ENCODE results near the gene MKNK2. TPM values are rescaled to one million over a fixed set of nuclear protein-coding genes. Genes with fewer than 3 reads are reported as not detected.

Gene MKNK2
- total and polyA plus RNA-seq, 2 of the 13 experiments (the other 11 are each of a cell fraction or from before 2014, with no cell fraction given): 44.9 to 112 TPM

DNA sequence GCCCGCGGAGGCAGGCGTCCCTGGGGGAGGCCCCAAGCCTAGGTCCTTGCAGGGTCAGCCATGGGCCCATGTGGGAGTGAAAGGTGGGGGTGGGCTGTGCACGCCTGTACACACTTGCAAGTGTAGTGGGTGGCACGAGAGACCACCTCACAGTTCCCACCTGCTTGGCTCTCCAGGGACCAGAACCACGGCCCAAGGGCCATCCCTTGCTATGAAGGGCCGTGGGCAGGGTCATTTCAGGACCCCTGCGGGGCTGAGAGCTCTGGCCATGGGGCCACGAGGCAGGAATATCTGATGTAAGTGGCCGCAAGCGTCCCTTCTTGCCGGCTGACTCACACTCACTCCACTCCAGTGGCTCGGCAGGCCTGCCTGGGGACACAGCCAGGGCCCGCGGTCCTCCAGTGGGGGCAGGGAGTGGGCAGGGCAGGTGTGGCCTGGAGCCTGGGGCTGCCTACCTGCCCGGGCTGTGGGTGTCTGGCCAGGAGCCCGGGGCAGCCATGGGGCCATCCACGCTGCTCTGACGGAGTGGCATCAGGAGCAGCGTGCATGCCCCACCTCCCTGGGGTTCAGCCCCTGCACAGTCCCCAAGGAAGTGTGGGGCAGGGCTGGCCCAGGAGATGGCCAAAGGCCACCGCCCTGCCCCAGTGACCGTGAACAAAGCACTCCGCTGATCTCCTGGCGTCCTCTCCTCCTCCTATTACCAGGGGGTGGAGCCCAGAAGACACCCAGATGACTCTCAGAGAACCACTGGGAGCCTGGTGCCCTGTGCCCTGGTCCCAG lies 8.6 kb upstream of the MKNK2 start (continued):
- TF ChIP-seq IRF2 (CRISPR knock-in tag; IDR thresholded peaks at IDR 0.05) (0 out of 2 replicates have a peak, but pooled peaks have one; percentile 12), REPIN1 (CRISPR knock-in tag; IDR thresholded peaks at IDR 0.05; ENCODE audit: borderline replicate concordance, low read depth) (peak; percentile 80), ZNF446 (CRISPR knock-in tag; IDR thresholded peaks at IDR 0.05) (0 out of 2 replicates have a peak, but pooled peaks have one; percentile 50), ZBTB21 (CRISPR knock-in tag; IDR thresholded peaks at IDR 0.05) (no peak), THYN1 (CRISPR knock-in tag; IDR thresholded peaks at IDR 0.05; ENCODE audit: borderline replicate concordance, low read depth) (0 out of 2 replicates have a peak, but pooled peaks have one; percentile 37), ZNF598 (CRISPR knock-in tag; IDR thresholded peaks at IDR 0.05; ENCODE audit: borderline replicate concordance) (no peak), IRX3 (CRISPR knock-in tag; IDR thresholded peaks at IDR 0.05; ENCODE audit: borderline replicate concordance, low read depth) (0 out of 2 replicates have a peak, but pooled peaks have one; percentile 27), XBP1 (CRISPR knock-in tag; IDR thresholded peaks at IDR 0.05) (no peak), FOSL2 (CRISPR knock-in tag; IDR thresholded peaks at IDR 0.05) (peak; percentile 97), ZFAT (CRISPR knock-in tag; conservative IDR thresholded peaks at IDR 0.05) (no peak), ZNF124 (CRISPR knock-in tag; IDR thresholded peaks at IDR 0.05) (peak; percentile 43; the same call in 1 of the 2 replicates)
- TF ChIP-seq, protein P1, sequence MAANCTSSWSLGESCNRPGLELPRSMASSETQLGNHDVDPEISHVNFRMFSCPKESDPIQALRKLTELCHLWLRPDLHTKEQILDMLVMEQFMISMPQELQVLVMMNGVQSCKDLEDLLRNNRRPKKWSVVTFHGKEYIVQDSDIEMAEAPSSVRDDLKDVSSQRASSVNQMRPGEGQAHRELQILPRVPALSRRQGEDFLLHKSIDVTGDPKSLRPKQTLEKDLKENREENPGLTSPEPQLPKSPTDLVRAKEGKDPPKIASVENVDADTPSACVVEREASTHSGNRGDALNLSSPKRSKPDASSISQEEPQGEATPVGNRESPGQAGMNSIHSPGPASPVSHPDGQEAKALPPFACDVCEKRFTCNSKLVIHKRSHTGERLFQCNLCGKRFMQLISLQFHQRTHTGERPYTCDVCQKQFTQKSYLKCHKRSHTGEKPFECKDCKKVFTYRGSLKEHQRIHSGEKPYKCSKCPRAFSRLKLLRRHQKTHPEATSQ (CRISPR knock-in tag; IDR thresholded peaks at IDR 0.05; ENCODE audit: borderline replicate concordance): no peak
- TF ChIP-seq, protein P2, sequence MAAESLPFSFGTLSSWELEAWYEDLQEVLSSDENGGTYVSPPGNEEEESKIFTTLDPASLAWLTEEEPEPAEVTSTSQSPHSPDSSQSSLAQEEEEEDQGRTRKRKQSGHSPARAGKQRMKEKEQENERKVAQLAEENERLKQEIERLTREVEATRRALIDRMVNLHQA (CRISPR knock-in tag; IDR thresholded peaks at IDR 0.05): peak; percentile 98
- TF ChIP-seq, protein P3, sequence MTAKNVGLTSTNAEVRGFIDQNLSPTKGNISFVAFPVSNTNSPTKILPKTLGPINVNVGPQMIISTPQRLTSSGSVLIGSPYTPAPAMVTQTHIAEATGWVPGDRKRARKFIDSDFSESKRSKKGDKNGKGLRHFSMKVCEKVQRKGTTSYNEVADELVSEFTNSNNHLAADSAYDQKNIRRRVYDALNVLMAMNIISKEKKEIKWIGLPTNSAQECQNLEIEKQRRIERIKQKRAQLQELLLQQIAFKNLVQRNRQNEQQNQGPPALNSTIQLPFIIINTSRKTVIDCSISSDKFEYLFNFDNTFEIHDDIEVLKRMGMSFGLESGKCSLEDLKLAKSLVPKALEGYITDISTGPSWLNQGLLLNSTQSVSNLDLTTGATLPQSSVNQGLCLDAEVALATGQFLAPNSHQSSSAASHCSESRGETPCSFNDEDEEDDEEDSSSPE (CRISPR knock-in tag; IDR thresholded peaks at IDR 0.05): no peak
- TF ChIP-seq, protein P4, sequence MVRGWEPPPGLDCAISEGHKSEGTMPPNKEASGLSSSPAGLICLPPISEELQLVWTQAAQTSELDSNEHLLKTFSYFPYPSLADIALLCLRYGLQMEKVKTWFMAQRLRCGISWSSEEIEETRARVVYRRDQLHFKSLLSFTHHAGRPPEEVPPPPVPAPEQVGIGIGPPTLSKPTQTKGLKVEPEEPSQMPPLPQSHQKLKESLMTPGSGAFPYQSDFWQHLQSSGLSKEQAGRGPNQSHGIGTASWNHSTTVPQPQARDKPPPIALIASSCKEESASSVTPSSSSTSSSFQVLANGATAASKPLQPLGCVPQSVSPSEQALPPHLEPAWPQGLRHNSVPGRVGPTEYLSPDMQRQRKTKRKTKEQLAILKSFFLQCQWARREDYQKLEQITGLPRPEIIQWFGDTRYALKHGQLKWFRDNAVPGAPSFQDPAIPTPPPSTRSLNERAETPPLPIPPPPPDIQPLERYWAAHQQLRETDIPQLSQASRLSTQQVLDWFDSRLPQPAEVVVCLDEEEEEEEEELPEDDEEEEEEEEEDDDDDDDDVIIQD (CRISPR knock-in tag; IDR thresholded peaks at IDR 0.05; ENCODE audit: low read depth): peak; percentile 19; the same call in 1 of the 2 replicates
- TF ChIP-seq, protein P5, sequence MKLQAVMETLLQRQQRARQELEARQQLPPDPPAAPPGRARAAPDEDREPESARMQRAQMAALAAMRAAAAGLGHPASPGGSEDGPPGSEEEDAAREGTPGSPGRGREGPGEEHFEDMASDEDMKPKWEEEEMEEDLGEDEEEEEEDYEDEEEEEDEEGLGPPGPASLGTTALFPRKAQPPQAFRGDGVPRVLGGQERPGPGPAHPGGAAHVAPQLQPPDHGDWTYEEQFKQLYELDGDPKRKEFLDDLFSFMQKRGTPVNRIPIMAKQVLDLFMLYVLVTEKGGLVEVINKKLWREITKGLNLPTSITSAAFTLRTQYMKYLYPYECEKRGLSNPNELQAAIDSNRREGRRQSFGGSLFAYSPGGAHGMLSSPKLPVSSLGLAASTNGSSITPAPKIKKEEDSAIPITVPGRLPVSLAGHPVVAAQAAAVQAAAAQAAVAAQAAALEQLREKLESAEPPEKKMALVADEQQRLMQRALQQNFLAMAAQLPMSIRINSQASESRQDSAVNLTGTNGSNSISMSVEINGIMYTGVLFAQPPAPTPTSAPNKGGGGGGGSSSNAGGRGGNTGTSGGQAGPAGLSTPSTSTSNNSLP (IDR thresholded peaks at IDR 0.05; ENCODE audit: low read depth, low read length): no peak
- TF ChIP-seq, protein P6, sequence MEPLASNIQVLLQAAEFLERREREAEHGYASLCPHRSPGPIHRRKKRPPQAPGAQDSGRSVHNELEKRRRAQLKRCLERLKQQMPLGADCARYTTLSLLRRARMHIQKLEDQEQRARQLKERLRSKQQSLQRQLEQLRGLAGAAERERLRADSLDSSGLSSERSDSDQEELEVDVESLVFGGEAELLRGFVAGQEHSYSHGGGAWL (CRISPR knock-in tag; IDR thresholded peaks at IDR 0.05): peak; percentile 81
- TF ChIP-seq, protein P7, sequence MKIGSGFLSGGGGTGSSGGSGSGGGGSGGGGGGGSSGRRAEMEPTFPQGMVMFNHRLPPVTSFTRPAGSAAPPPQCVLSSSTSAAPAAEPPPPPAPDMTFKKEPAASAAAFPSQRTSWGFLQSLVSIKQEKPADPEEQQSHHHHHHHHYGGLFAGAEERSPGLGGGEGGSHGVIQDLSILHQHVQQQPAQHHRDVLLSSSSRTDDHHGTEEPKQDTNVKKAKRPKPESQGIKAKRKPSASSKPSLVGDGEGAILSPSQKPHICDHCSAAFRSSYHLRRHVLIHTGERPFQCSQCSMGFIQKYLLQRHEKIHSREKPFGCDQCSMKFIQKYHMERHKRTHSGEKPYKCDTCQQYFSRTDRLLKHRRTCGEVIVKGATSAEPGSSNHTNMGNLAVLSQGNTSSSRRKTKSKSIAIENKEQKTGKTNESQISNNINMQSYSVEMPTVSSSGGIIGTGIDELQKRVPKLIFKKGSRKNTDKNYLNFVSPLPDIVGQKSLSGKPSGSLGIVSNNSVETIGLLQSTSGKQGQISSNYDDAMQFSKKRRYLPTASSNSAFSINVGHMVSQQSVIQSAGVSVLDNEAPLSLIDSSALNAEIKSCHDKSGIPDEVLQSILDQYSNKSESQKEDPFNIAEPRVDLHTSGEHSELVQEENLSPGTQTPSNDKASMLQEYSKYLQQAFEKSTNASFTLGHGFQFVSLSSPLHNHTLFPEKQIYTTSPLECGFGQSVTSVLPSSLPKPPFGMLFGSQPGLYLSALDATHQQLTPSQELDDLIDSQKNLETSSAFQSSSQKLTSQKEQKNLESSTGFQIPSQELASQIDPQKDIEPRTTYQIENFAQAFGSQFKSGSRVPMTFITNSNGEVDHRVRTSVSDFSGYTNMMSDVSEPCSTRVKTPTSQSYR (CRISPR knock-in tag; IDR thresholded peaks at IDR 0.05; ENCODE audit: borderline replicate concordance): peak; percentile 83

Measured in HepG2 (cell line).